ENCODE results near the gene IP6K1.
"Not testable (repeated sequence)": the region's sequence is repeated elsewhere in the genome, so short reads cannot be mapped to it uniquely, and the experiment has no call there.

The IP6K1 gene

DNA sequence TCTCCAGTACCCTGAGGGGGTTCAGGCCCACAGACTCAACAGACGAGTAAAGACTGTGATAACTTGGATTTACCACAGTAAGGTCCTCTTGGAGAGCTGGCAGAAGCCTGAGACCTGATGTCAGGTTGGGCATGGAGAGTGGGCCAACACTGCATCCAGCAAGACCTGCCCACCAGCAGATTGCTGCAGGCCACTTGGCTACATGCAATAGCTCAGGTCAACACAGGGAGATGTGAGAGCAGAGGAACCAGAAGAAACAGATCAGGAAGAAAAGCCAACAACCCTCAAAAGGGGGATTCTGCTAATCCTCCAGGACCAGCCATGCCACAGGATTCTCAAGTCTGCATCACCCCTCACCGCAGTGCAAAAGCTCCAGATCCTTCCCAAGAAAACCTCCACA is 1.7 kb upstream of the IP6K1 start:
- DNase-seq (ENCODE audit: low read depth in 1 of 2, low spot score in 1 of 2): no peak
- in situ Hi-C loops (cut with HindIII; ENCODE audit: low pct_unique_long_range_greater_than_20kb, low sequenced_read_pairs): no loop called here
- TF ChIP-seq JUND (IDR thresholded peaks at IDR 0.05; ENCODE audit: low read depth): no peak

GRCh38 chr3:49787536-49787935 is 1.2 kb upstream of the IP6K1 start:
- no peak for TF ChIP-seq JUND (IDR thresholded peaks at IDR 0.05; ENCODE audit: low read depth)
- no peak for DNase-seq (ENCODE audit: low read depth in 1 of 2, low spot score in 1 of 2)
- in situ Hi-C loops (cut with HindIII; ENCODE audit: low pct_unique_long_range_greater_than_20kb, low sequenced_read_pairs): no loop called here

DNA sequence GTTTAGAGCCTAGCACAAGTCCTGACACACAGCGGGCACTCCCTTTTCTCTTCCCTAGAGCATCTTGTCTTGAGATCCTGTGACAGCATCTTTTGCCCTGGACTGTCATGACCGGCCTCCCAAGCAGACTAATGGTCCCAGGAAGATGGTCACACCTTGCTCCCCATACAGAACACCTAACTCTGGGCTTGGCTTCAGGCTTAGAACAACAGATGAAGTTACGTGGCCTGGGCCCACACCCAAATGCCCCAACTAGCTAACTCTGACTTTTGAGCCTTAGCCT is 781 bp upstream of the IP6K1 start:
- in situ Hi-C loops (cut with HindIII; ENCODE audit: low pct_unique_long_range_greater_than_20kb, low sequenced_read_pairs): no loop called here
- TF ChIP-seq JUND (IDR thresholded peaks at IDR 0.05; ENCODE audit: low read depth): no peak
- DNase-seq (ENCODE audit: low read depth in 1 of 2, low spot score in 1 of 2): no peak

GRCh38 chr3:49785565-49786356 is 581 bp downstream of the IP6K1 start:
- TF ChIP-seq JUND (IDR thresholded peaks at IDR 0.05; ENCODE audit: low read depth): no peak
- in situ Hi-C loops (cut with HindIII; ENCODE audit: low pct_unique_long_range_greater_than_20kb, low sequenced_read_pairs): no loop called here
- peak in 1 of 2 experiments; percentile 19 for DNase-seq (ENCODE audit: low read depth in 1 of 2, low spot score in 1 of 2)

DNA sequence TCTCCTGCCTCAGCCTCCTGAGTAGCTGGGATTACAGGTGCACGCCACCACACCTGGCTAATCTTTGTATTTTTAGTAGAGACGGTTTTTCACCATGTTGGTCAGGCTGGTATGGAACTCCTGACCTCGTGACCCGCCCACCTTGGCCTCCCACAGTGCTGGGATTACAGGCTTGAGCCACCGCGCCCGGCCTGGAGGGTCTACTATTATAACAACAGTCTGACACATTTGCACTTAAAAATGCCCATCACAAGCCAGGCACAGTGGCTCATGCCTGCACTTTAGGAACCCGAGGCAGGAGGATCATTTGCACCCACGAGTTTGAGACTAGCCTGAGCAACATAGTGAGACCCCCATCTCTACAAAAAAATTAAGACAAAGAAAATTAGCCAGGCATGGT is 4.1 kb downstream of the IP6K1 start:
- in situ Hi-C loops (cut with HindIII; ENCODE audit: low pct_unique_long_range_greater_than_20kb, low sequenced_read_pairs); DNase-seq (ENCODE audit: low read depth in 1 of 2, low spot score in 1 of 2): not testable (repeated sequence)

GRCh38 chr3:49781415-49782199 is 4.7 kb downstream of the IP6K1 start:
- in situ Hi-C loops (cut with HindIII; ENCODE audit: low pct_unique_long_range_greater_than_20kb, low sequenced_read_pairs): no loop called here
- DNase-seq (ENCODE audit: low read depth in 1 of 2, low spot score in 1 of 2): no peak
- no peak for TF ChIP-seq JUND (IDR thresholded peaks at IDR 0.05; ENCODE audit: low read depth)

DNA sequence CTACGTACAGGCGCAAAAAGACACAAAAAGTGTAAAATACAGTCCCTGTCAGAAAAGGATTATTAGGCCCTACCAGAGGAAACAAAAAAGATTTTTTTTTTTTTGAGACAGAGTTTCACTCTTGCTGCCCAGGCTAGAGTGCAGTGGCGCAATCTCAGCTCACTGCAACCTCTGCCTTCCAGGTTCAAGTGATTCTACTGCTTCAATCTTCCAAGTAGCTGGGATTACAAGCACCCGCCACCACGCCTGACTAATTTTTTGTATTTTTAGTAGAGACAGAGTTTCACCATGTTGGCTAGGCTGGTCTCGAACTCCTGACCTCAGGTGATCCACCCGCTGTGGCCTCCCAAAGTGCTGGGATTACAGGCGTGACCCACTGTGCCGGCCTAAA is 5.4 kb downstream of the IP6K1 start:
- DNase-seq (ENCODE audit: low read depth in 1 of 2, low spot score in 1 of 2); in situ Hi-C loops (cut with HindIII; ENCODE audit: low pct_unique_long_range_greater_than_20kb, low sequenced_read_pairs): not testable (repeated sequence)

GRCh38 chr3:49780080-49780974 is 6.0 kb downstream of the IP6K1 start:
- no peak for DNase-seq (ENCODE audit: low read depth in 1 of 2, low spot score in 1 of 2)
- in situ Hi-C loops (cut with HindIII; ENCODE audit: low pct_unique_long_range_greater_than_20kb, low sequenced_read_pairs): no loop called here
- TF ChIP-seq JUND (IDR thresholded peaks at IDR 0.05; ENCODE audit: low read depth): no peak

DNA sequence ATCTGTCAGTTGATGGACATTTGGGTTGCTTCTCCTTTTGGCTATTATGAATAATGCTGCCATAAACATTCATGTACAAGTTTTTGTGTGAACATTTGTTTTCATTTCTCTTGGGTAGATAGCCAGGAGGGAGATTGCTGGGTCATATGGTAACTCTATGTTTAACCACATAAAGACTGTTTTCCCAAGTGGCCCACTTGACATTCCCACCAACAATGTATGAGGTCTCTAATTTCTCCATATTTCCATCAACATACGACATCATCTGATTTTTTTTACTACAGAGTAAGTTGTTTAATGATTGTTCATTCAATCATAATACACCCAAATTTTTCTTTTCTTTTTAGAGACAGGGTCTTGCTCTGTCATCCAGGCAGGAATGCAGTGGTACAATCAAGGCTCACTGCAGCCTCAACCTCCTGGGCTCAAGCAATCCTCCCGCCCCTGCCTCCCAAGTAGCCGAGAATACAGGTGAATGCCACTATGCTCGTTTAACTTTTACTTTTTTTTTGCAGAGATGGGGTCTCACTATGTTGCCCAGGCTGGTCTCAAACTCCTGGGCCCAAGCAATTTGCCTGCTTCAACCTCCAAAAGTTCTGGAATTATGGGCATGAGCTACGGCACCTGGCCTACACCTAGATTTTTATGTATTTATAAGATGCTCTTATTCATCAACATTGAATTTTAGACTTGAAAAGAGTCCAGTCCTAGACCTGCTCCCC is 6.8 kb downstream of the IP6K1 start:
- DNase-seq (ENCODE audit: low read depth in 1 of 2, low spot score in 1 of 2): no peak
- in situ Hi-C loops (cut with HindIII; ENCODE audit: low pct_unique_long_range_greater_than_20kb, low sequenced_read_pairs): no loop called here
- TF ChIP-seq JUND (IDR thresholded peaks at IDR 0.05; ENCODE audit: low read depth): no peak

- DNase-seq (ENCODE audit: low read depth in 1 of 2, low spot score in 1 of 2); in situ Hi-C loops (cut with HindIII; ENCODE audit: low pct_unique_long_range_greater_than_20kb, low sequenced_read_pairs): not testable (repeated sequence)
These were observed 10.2 kb downstream of the IP6K1 start for GRCh38 chr3:49776101-49776500.

DNA sequence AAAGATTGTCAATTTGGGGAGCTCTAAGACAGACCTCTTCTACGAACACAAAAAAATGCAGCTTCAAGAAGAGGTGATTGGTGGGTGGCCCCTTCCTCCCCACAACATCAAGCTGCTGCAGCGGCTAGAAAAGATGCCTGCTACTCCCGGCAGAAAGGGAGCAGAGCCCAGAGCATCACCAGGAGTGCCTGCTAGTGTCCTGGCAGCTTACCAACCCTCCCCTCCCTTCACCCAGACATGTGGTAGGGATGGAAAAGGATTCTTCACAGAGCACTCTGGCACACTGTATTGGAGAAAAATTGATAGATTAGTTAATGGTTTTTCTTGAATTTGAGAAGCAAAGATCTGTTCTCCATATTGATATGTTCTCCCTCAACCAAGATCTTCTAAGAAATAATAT is 10.8 kb downstream of the IP6K1 start:
- in situ Hi-C loops (cut with HindIII; ENCODE audit: low pct_unique_long_range_greater_than_20kb, low sequenced_read_pairs): no loop called here
- no peak for DNase-seq (ENCODE audit: low read depth in 1 of 2, low spot score in 1 of 2)
- no peak for TF ChIP-seq JUND (IDR thresholded peaks at IDR 0.05; ENCODE audit: low read depth)

DNA sequence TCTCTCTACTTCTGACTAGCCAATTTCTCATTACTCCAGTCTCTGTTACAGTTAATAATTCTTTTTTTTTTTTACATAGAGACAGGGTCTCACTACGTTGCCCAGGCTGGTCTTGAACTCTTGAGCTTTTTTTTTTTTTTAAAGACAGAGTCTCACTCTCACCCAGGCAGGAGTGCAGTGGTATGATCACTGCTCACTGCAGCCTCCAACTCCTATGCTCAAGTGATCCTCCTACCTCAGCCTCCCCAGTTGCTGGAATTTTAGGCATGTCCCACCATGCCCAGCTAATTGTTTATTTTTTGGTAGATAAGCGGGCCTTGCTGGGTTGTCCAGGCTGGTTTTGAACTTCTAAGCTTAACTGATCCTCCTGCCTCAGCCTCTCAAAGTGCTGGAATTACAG is 13.6 kb downstream of the IP6K1 start:
- TF ChIP-seq JUND (IDR thresholded peaks at IDR 0.05; ENCODE audit: low read depth): no peak
- in situ Hi-C loops (cut with HindIII; ENCODE audit: low pct_unique_long_range_greater_than_20kb, low sequenced_read_pairs): no loop called here
- DNase-seq (ENCODE audit: low read depth in 1 of 2, low spot score in 1 of 2): no peak

All from T47D (cell line).